IMR-90 (cell line): ENCODE data around the gene ASB5.

Source experiments
- BHLHE40 ChIP-seq: fragments of 150-350 bp; IDR thresholded peaks from 2 replicates; pipeline ENCODE4 v1.6.1; 2016; ENCODE audit warnings: mild to moderate bottlenecking, low read depth, low read length
- CEBPB ChIP-seq: IDR thresholded peaks from 2 replicates; pipeline ENCODE4 v1.6.1; 2012; ENCODE audit warnings: low read depth, low read length, improper control_type of control experiment
- CTCF ChIP-seq: conservative IDR thresholded peaks from 2 replicates; pipeline ENCODE4 v1.5.1; 2012; ENCODE audit warnings: mild to moderate bottlenecking, low read depth, low read length, improper control_type of control experiment
- MAFK ChIP-seq: IDR thresholded peaks from 2 replicates; pipeline ENCODE4 v1.6.1; 2012; ENCODE audit warnings: low read depth, low read length, improper control_type of control experiment
- NFE2L2 ChIP-seq: fragments of 150-350 bp; IDR thresholded peaks from 2 replicates; pipeline ENCODE4 v1.6.1; 2016; ENCODE audit warnings: low read depth, mild to moderate bottlenecking, low read length
- POLR2A ChIP-seq: IDR thresholded peaks from 2 replicates; pipeline ENCODE4 v1.6.1; 2012; ENCODE audit warnings: mild to moderate bottlenecking, low read depth, low read length
- RAD21 ChIP-seq: IDR thresholded peaks from 2 replicates; pipeline ENCODE4 v1.6.1; 2012; ENCODE audit warnings: low read length, improper control_type of control experiment
- RFX5 ChIP-seq: IDR thresholded peaks from 2 replicates; pipeline ENCODE4 v1.8.0; 2012; ENCODE audit warnings: low read depth, mild to moderate bottlenecking, low read length, moderate library complexity
- USF2 ChIP-seq: fragments of 150-350 bp; IDR thresholded peaks from 2 replicates; pipeline ENCODE4 v1.6.1; 2017; ENCODE audit warnings: mild to moderate bottlenecking, antibody characterized with exemption, low read length, low read depth

GRCh38 chr4:176292920-176293319 lies 23.9 kb upstream of the ASB5 start:
- TF ChIP-seq POLR2A (no peak), CTCF (no peak), CEBPB (no peak), RAD21 (no peak), MAFK (no peak), RFX5 (no peak), USF2 (no peak), NFE2L2 (no peak), BHLHE40 (no peak)
